Activated T-cell treated with anti-CD3 and anti-CD28 coated beads, Interleukin-2, amount 50 U/mL, for 72 hours (primary cell): Measurements from ENCODE around the gene CT45A1. TPM values are rescaled to one million over a fixed set of nuclear protein-coding genes. Genes with fewer than 3 reads are reported as not detected.
"Not testable (repeated sequence)": the region's sequence is repeated elsewhere in the genome, so short reads cannot be mapped to it uniquely, and the experiment has no call there.

Experiments
- ATAC-seq, 2 donors: fragments of 150-1000 bp; cut with Tn5 transposase; replicated peaks in 1 of 2; 2 replicates each; pipeline ENCODE4 v1.10.0; 2021; ENCODE audit warnings: moderate library complexity in 2 of 2, mild to moderate bottlenecking in 1 of 2
- DNase-seq, 2 donors: peaks; one replicate each; pipeline ENCODE4 v3.0.0; 2021 to 2022; ENCODE audit warnings: mixed read lengths in 1 of 2
- H3K27ac Mint-ChIP-seq: one replicate; pipeline ENCODE4 v1.8.0; 2022; ENCODE audit warnings: mild to moderate bottlenecking, moderate library complexity, mixed read lengths
- H3K27me3 Mint-ChIP-seq: one replicate; pipeline ENCODE4 v1.8.0; 2022; ENCODE audit warnings: low read depth, mixed read lengths
- H3K36me3 Mint-ChIP-seq, 2 donors: one replicate each; pipeline ENCODE4 v1.8.0; 2022; ENCODE audit warnings: mixed read lengths in 2 of 2, mild to moderate bottlenecking in 1 of 2; ENCODE audit not compliant: insufficient read depth in 2 of 2
- H3K4me1 Mint-ChIP-seq: one replicate; pipeline ENCODE4 v1.8.0; 2022; ENCODE audit warnings: low read depth, mixed read lengths
- H3K4me3 Mint-ChIP-seq, 2 donors: one replicate each; pipeline ENCODE4 v1.8.0; 2022; ENCODE audit warnings: mild to moderate bottlenecking in 2 of 2, mixed read lengths in 2 of 2, moderate library complexity in 2 of 2
- H3K9me3 Mint-ChIP-seq, 2 donors: one replicate each; pipeline ENCODE4 v1.8.0; 2022; ENCODE audit warnings: mixed read lengths in 2 of 2
- total RNA-seq, 2 donors: library from RNA; stranded (reverse); gene quantifications; one replicate each; pipeline ENCODE4 v1.2.3, GENCODE V29; 2022

CT45A1 gene
- total RNA-seq, 2 donors from 2014 or later = not detected

DNA sequence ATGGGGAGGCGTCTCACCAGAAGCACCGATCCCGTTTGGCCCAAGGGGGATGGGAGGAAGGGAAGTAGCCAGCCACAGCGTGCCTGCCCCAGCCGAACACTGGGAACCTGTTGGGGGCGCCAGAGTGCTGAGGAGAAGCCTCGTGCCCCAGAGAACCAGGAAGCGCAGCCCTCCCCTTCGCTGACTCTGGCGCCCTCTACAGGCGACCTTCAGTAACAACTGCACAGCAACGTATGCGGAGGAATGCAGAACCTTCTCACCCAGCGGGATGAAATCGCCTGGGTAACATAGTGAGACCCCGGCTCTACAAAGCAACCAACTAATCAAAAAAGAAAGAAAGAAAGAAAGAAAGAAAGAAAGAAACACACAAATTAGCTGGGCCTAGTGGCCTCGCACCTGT is 54.7 kb downstream of the CT45A1 start, which contains the start of gene CT45A3:
CT45A3 (minus strand) TSS at position 101 of the 400 bp plus-strand sequence. CDS start 3,747 bp downstream, outside the sequence.
- not testable (repeated sequence) for ATAC-seq, DNase-seq, H3K9me3 Mint-ChIP-seq, H3K27ac Mint-ChIP-seq, H3K4me3 Mint-ChIP-seq, H3K36me3 Mint-ChIP-seq, H3K4me1 Mint-ChIP-seq, H3K27me3 Mint-ChIP-seq

Other genes with a start within 250 kb of the CT45A1 start
- gene INTS6L, start 193.0 kb upstream of the CT45A1 start, total RNA-seq = 10 to 100 TPM; 28.6 to 41.3 TPM
- not detected for gene CT45A3, start 54.6 kb downstream of the CT45A1 start, total RNA-seq
- gene CT45A5, start 71.9 kb downstream of the CT45A1 start, total RNA-seq = under 1 TPM in 1 of 2 donors, not detected in 1; 0.35 TPM
- not detected for gene CT45A6, start 89.1 kb downstream of the CT45A1 start, total RNA-seq
- not detected for gene CT45A2, start 106.4 kb downstream of the CT45A1 start, total RNA-seq
- gene CT45A7, start 123.6 kb downstream of the CT45A1 start, total RNA-seq = not detected
- gene CT45A8, start 140.9 kb downstream of the CT45A1 start, total RNA-seq = not detected
- not detected for gene CT45A9, start 158.2 kb downstream of the CT45A1 start, total RNA-seq
- not detected for gene CT45A10, start 179.8 kb downstream of the CT45A1 start, total RNA-seq
- gene SAGE1, start 180.1 kb downstream of the CT45A1 start, total RNA-seq = not detected